ENCODE results near the gene INTS7. TPM values are rescaled to one million over a fixed set of nuclear protein-coding genes. Genes with fewer than 3 reads are reported as not detected.
"Not testable (repeated sequence)": the region's sequence is repeated elsewhere in the genome, so short reads cannot be mapped to it uniquely, and the experiment has no call there.

Gene INTS7
- polyA plus RNA-seq, 1 of the 3 experiments (the other 2 are of a cell fraction), result 8.7 TPM

- no peak for DNase-seq
- Histone ChIP-seq H3K27ac (ENCODE audit: low read depth in 2 of 2, low read length in 1 of 2) (no peak overlapping the region), H3K27me3 (ENCODE audit: insufficient read depth) (no peaks in the 10 kb centered on the region), H3F3A (replicated peaks; ENCODE audit: insufficient read depth) (peaks cover 5% of the 10 kb centered on the region), H3K9ac (no peak overlapping the region), H2AFZ (ENCODE audit: low read depth) (no peak overlapping the region), H3K79me2 (ENCODE audit: insufficient read depth) (no peaks in the 10 kb centered on the region), H3K36me3 (replicated peaks in 1 of 2; ENCODE audit: control insufficient read depth in 1 of 2, insufficient read depth in 2 of 2, low read length in 1 of 2) (peaks cover 31 to 38% of the 10 kb centered on the region in 2 experiments), H3K9me2 (no peaks in the 10 kb centered on the region), H3K4me3 (ENCODE audit: low read depth in 2 of 2, low read length in 1 of 2) (no peak overlapping the region), H4K20me1 (ENCODE audit: insufficient read depth) (no peaks in the 10 kb centered on the region), H3K4me1 (ENCODE audit: control insufficient read depth in 1 of 2, insufficient read depth in 2 of 2, low read depth in 1 of 2, low read length in 1 of 2) (no peaks in the 10 kb centered on the region; a peak in 1 of 4 replicates), H3K4me2 (no peak overlapping the region), H3K9me3 (no peaks in the 10 kb centered on the region)
- ChIA-PET CTCF (interaction anchor here (0.7 kb wide), 1 partner anchor 62 kb away, joined by 3 read pairs; no protein-coding TSS in a partner anchor), POLR2A (no interaction called here)
- 99% methylated on average over 3 of the region's 3 CpGs for WGBS (ENCODE audit: low lambda C conversion rate)
- TF ChIP-seq TEAD4 (IDR thresholded peaks at IDR 0.05; ENCODE audit: borderline replicate concordance, insufficient read depth) (no peak), CHD2 (IDR thresholded peaks at IDR 0.05; ENCODE audit: low read length, partially characterized antibody) (no peak), GABPA (IDR thresholded peaks at IDR 0.05; ENCODE audit: low read depth) (no peak), JUND (IDR thresholded peaks at IDR 0.05) (no peak)
- TF ChIP-seq, protein P1, sequence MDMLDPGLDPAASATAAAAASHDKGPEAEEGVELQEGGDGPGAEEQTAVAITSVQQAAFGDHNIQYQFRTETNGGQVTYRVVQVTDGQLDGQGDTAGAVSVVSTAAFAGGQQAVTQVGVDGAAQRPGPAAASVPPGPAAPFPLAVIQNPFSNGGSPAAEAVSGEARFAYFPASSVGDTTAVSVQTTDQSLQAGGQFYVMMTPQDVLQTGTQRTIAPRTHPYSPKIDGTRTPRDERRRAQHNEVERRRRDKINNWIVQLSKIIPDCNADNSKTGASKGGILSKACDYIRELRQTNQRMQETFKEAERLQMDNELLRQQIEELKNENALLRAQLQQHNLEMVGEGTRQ (IDR thresholded peaks at IDR 0.05; ENCODE audit: borderline replicate concordance, low read depth, low read length), result no peak
Measured at GRCh38 chr1:212002536-212002935, 32.8 kb downstream of the INTS7 start.

DNA sequence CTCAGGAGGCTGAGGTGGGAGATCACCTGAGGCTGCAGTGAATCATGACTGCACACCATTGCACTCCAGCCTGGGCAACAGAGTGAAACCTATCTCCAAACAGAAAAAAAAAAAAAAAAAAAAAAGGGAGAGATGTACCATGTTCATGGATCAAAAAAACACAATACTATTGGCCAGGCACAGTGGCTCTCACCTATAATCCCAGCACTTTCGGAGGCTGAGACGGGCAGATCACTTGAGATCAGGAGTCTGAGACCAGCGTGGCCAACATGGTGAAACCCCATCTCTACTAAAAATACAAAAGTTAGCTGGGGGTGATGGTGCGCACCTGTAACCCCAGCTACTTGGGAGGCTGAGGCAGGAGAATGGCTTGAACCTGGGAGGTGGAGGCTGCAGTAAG is 37.9 kb downstream of the INTS7 start:
- H3K9me2 ChIP-seq; DNase-seq; H3K4me1 ChIP-seq (ENCODE audit: control insufficient read depth in 1 of 2, insufficient read depth in 2 of 2, low read depth in 1 of 2, low read length in 1 of 2); H3K27ac ChIP-seq (ENCODE audit: low read depth in 2 of 2, low read length in 1 of 2); H3K4me3 ChIP-seq (ENCODE audit: low read depth in 2 of 2, low read length in 1 of 2); H3K4me2 ChIP-seq; POLR2A ChIA-PET; H3F3A ChIP-seq (replicated peaks; ENCODE audit: insufficient read depth); H2AFZ ChIP-seq (ENCODE audit: low read depth); H3K9ac ChIP-seq; H3K79me2 ChIP-seq (ENCODE audit: insufficient read depth); H3K9me3 ChIP-seq; H4K20me1 ChIP-seq (ENCODE audit: insufficient read depth); H3K27me3 ChIP-seq (ENCODE audit: insufficient read depth): not testable (repeated sequence)
- 97% methylated on average over 4 of the region's 4 CpGs for WGBS (ENCODE audit: low lambda C conversion rate)
- CTCF ChIA-PET, result interaction anchor here (1.0 kb wide), 1 partner anchor 17 kb away, joined by 3 read pairs; no protein-coding TSS in a partner anchor
- peaks cover 5 to 22% of the 10 kb centered on the region in 2 experiments for H3K36me3 ChIP-seq (replicated peaks in 1 of 2; ENCODE audit: control insufficient read depth in 1 of 2, insufficient read depth in 2 of 2, low read length in 1 of 2)

GRCh38 chr1:211991695-211992094 is 43.7 kb downstream of the INTS7 start:
- ChIA-PET POLR2A (no interaction called here), CTCF (no interaction called here)
- H3K9ac ChIP-seq, result no peak overlapping the region
- H2AFZ ChIP-seq (ENCODE audit: low read depth), result no peak overlapping the region
- no peak overlapping the region for H3K27ac ChIP-seq (ENCODE audit: low read depth in 2 of 2, low read length in 1 of 2)
- H3F3A ChIP-seq (replicated peaks; ENCODE audit: insufficient read depth), result no peaks in the 10 kb centered on the region
- H3K4me3 ChIP-seq (ENCODE audit: low read depth in 2 of 2, low read length in 1 of 2), result no peak overlapping the region
- H4K20me1 ChIP-seq (ENCODE audit: insufficient read depth), result no peaks in the 10 kb centered on the region
- no peaks in the 10 kb centered on the region for H3K4me1 ChIP-seq (ENCODE audit: control insufficient read depth in 1 of 2, insufficient read depth in 2 of 2, low read depth in 1 of 2, low read length in 1 of 2)
- H3K9me2 ChIP-seq, result no peaks in the 10 kb centered on the region
- no peaks in the 10 kb centered on the region for H3K9me3 ChIP-seq
- no peak overlapping the region for H3K4me2 ChIP-seq
- DNase-seq, result no peak
- H3K36me3 ChIP-seq (replicated peaks in 1 of 2; ENCODE audit: control insufficient read depth in 1 of 2, insufficient read depth in 2 of 2, low read length in 1 of 2), result peaks cover 13 to 26% of the 10 kb centered on the region in 2 experiments
- no peaks in the 10 kb centered on the region for H3K27me3 ChIP-seq (ENCODE audit: insufficient read depth)
- no peaks in the 10 kb centered on the region for H3K79me2 ChIP-seq (ENCODE audit: insufficient read depth)
- TF ChIP-seq FOXM1 (IDR thresholded peaks at IDR 0.05; ENCODE audit: low read depth), result no peak
- TF ChIP-seq EP300 (IDR thresholded peaks at IDR 0.05; ENCODE audit: borderline replicate concordance in 1 of 2, low read depth in 1 of 2, low read length in 1 of 2), result no peak
- TF ChIP-seq ELF1 (IDR thresholded peaks at IDR 0.05), result no peak
- no peak for TF ChIP-seq FOXJ3 (CRISPR knock-in tag; IDR thresholded peaks at IDR 0.05)
- TF ChIP-seq POLR2AphosphoS5 (IDR thresholded peaks at IDR 0.05; ENCODE audit: low read depth, low read length), result no peak
- TF ChIP-seq YY1 (IDR thresholded peaks at IDR 0.05; ENCODE audit: low read depth), result no peak
- TF ChIP-seq RXRA (IDR thresholded peaks at IDR 0.05; ENCODE audit: borderline replicate concordance, low read depth), result no peak
- TF ChIP-seq, protein P2, sequence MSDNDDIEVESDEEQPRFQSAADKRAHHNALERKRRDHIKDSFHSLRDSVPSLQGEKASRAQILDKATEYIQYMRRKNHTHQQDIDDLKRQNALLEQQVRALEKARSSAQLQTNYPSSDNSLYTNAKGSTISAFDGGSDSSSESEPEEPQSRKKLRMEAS (IDR thresholded peaks at IDR 0.05; ENCODE audit: low read depth), result no peak
- TF ChIP-seq TEAD4 (IDR thresholded peaks at IDR 0.05; ENCODE audit: borderline replicate concordance, insufficient read depth), result no peak
- TF ChIP-seq SMC3 (IDR thresholded peaks at IDR 0.05; ENCODE audit: low read depth, low read length), result no peak
- no peak for TF ChIP-seq RFX5 (IDR thresholded peaks at IDR 0.05; ENCODE audit: low read length)
- TF ChIP-seq, protein P3, sequence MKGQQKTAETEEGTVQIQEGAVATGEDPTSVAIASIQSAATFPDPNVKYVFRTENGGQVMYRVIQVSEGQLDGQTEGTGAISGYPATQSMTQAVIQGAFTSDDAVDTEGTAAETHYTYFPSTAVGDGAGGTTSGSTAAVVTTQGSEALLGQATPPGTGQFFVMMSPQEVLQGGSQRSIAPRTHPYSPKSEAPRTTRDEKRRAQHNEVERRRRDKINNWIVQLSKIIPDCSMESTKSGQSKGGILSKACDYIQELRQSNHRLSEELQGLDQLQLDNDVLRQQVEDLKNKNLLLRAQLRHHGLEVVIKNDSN (IDR thresholded peaks at IDR 0.05; ENCODE audit: borderline replicate concordance, low read depth), result no peak
- TF ChIP-seq, protein P4, sequence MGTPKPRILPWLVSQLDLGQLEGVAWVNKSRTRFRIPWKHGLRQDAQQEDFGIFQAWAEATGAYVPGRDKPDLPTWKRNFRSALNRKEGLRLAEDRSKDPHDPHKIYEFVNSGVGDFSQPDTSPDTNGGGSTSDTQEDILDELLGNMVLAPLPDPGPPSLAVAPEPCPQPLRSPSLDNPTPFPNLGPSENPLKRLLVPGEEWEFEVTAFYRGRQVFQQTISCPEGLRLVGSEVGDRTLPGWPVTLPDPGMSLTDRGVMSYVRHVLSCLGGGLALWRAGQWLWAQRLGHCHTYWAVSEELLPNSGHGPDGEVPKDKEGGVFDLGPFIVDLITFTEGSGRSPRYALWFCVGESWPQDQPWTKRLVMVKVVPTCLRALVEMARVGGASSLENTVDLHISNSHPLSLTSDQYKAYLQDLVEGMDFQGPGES (IDR thresholded peaks at IDR 0.05; ENCODE audit: low read depth, low read length), result no peak
- TF ChIP-seq SIN3A (IDR thresholded peaks at IDR 0.05; ENCODE audit: borderline replicate concordance, low read depth, low read length), result no peak
- TF ChIP-seq TCF12 (IDR thresholded peaks at IDR 0.05), result no peak
- TF ChIP-seq MEF2A (IDR thresholded peaks at IDR 0.05; ENCODE audit: borderline replicate concordance, low read depth), result no peak
- TF ChIP-seq, protein P1 (IDR thresholded peaks at IDR 0.05; ENCODE audit: borderline replicate concordance, low read depth, low read length), result no peak
- no peak for TF ChIP-seq EZH2phosphoT487 (IDR thresholded peaks at IDR 0.05; ENCODE audit: borderline replicate concordance, low read depth)
